Gastrocnemius medialis (tissue), 4 donors: ENCODE measurements around the gene NCS1.

Experiments
- CTCF ChIP-seq, 5 experiments: fragments of 450-650 bp in 3 of 5; fragments of 200-600 bp in 2 of 5; sonication (generic) in 2 of 5; IDR thresholded peaks in 4 of 5; conservative IDR thresholded peaks in 1 of 5; 1 replicate in 4 of 5; 2 replicates in 1 of 5; pipeline ENCODE4 v1.5.1; 2016 to 2019; ENCODE audit warnings: antibody characterized with exemption in 5 of 5, mild to moderate bottlenecking in 3 of 5, moderate library complexity in 3 of 5
- POLR2A ChIP-seq, 2 donors: fragments of 450-650 bp; IDR thresholded peaks; one replicate each; pipeline ENCODE4 v1.6.1; 2017; ENCODE audit warnings: antibody characterized with exemption in 2 of 2, mild to moderate bottlenecking in 2 of 2, moderate library complexity in 2 of 2

GRCh38 chr9:130145658-130146057 is 26.5 kb upstream of the NCS1 start:
- TF ChIP-seq CTCF (IDR thresholded peaks at IDR 0.05 in 4 of 5, conservative IDR thresholded peaks at IDR 0.05 in 1 of 5) (no peak), POLR2A (IDR thresholded peaks at IDR 0.05) (no peak)
